Measurements from ENCODE around the gene CRTC1. TPM values are rescaled to one million over a fixed set of nuclear protein-coding genes. Genes with fewer than 3 reads are reported as not detected.

The CRTC1 gene
- total RNA-seq, 1 donor from 2014 or later = 10.3 TPM

DNA sequence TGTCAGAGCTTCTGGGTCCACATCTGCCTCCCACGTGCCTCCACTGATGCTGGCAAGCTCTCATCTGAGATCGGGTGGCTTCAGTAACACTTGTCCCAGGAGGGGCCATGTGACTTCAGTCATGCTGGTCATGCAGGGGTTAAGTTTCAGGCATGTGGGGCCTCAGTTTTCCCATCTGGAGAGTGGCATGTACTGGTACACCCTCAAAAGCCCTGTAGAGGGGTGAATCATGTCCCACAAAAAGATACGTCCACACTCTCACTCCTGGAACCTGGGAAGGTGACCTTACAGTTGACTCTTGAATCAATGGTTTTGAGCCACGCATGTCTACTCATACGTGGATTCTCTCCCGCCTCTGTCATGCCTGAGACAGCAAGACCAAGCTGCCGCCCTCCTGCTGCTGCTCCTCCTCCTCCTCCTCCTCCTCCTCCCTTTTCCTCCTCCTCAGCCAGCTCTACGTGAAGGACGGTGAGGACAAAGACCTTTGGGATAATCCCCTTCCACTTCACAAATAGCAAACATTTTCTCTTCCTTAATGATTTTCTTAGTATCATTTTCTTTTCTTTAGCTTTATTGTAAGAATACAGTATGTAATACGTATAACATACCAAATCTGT, 54.0 kb downstream of the CRTC1 start:
- ATAC-seq = no peak
- intact Hi-C loops (cut with micrococcal nuclease) = no loop called here
- no peak for DNase-seq

GRCh38 chr19:18737954-18738351, 54.5 kb downstream of the CRTC1 start:
- intact Hi-C loops (cut with micrococcal nuclease) = no loop called here
- ATAC-seq (no peak), DNase-seq (no peak)

- intact Hi-C loops (cut with micrococcal nuclease) = no loop called here
- ATAC-seq = no peak
- no peak for DNase-seq
These were observed 55.6 kb downstream of the CRTC1 start for GRCh38 chr19:18738961-18739690.

DNA sequence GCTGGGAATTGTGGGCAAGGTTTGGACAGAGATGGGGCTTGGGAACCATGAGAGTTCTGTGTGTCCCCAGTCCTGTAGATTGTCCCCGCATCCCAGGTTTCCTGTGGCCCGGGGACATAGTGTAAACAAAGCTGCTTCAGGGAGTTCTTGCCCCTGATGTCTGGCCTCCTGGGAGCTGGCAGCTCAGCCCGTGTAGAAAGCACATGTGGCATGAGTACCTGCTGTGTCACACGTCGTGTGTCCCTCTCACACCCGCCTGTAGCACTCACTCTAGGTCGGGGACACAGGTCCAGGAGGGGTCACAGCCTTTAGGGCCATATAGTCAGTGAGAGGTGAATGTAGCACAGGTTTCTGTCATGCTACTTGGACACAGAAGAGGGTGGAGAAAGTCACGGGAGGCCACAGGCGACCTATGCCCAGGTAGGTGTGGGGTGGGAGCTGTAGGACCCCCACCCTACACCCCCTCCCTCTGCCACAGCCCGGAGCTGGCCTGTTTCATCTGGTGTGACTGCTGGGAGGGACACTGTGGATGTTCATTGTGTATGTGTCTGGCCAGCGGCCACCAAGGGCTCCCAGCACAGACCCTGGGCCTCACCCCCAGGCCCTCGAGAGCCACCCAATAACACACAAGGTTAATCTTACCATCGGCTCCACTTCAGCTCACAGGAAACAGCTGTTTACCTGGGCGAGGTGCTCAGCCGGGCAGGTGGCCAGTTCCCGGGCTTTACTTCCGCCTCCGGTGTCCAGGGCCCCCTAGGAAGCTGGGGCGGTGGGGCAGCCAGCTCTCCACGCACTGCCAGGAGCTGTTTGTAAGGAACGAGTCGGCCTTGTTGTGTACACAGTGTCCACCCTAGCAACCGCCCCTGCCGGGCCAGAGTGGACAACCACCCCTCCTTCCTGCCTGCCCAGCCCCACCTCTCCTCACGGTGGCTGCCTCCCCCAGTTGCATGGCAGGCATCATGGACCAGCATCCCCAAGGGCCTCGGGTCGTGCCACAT, 57.9 kb downstream of the CRTC1 start:
- intact Hi-C loops (cut with micrococcal nuclease) = no loop called here
- no peak for DNase-seq
- no peak for ATAC-seq

DNA sequence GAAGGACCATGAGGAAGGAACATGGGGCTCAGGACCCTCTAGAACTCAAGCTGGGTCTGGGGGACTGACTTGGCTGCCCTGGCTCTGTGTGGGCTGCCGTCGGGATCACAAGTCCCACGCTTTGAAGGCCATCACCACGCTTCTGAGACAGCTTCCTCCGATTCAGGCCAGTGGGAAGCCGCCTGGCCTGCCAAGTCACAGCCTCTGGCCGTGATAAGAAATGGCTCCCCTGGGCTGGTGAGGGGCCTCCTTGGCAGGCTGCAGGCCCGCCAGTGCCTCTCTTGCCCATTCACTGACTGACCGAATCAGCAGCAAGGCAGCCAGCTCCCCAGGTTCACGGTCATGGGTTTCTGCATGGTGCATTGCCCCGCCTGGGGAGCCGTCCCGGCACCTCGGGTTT, 58.8 kb downstream of the CRTC1 start:
- DNase-seq = no peak
- no peak for ATAC-seq
- intact Hi-C loops (cut with micrococcal nuclease) = no loop called here

GRCh38 chr19:18742838-18743783, 59.6 kb downstream of the CRTC1 start:
- peak; percentile 85 for ATAC-seq
- DNase-seq = peak; percentile 87
- intact Hi-C loops (cut with micrococcal nuclease) = no loop called here

- DNase-seq (no peak), ATAC-seq (no peak)
- intact Hi-C loops (cut with micrococcal nuclease) = no loop called here
These were observed 60.4 kb downstream of the CRTC1 start for GRCh38 chr19:18743784-18744418.

DNA sequence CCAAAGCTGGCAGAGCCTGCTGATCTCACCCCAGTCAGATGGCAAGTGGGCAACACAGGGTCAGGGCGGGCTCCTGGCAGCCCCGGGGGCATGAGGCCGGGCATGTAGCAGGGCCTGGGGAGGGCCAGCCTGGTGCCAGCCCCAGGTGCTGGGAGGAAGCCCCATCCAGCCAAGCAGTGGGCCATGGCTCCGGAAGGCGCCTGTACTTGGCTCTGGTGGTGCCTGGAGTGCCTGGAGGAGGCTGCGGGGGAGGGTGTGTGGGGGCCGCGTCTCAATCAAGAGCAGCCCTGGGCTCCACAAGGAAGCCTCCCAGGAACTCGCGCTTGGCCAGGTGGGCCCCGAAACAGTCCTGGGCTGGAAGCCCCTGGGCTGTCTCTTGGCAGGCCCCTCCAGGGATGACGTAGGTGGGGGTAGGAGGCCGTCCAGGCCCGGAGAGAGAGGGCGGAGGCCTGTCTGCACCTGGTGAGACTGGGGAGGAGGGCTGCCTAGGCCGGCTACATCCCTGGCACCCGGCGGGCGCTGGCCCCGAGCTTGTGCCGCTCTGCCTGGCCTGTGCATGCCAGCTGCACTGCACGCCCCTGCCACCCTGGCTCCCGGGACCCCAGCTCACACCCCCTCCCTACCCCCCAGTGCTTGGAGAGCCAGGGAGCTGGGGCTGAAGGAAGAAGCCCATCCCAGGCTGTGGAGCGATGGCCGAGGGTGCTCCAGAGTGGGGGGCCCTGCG, 61.7 kb downstream of the CRTC1 start:
- no peak for ATAC-seq
- DNase-seq = no peak
- intact Hi-C loops (cut with micrococcal nuclease) = no loop called here

- intact Hi-C loops (cut with micrococcal nuclease) = no loop called here
- no peak for ATAC-seq
- no peak for DNase-seq
These were observed 62.5 kb downstream of the CRTC1 start for GRCh38 chr19:18745931-18746330.

GRCh38 chr19:18746401-18747325, 63.2 kb downstream of the CRTC1 start:
- DNase-seq = no peak
- intact Hi-C loops (cut with micrococcal nuclease) = no loop called here
- no peak for ATAC-seq

- DNase-seq = no peak
- ATAC-seq = no peak
- intact Hi-C loops (cut with micrococcal nuclease) = no loop called here
These were observed 66.1 kb downstream of the CRTC1 start for GRCh38 chr19:18749362-18750231.

- intact Hi-C loops (cut with micrococcal nuclease) = no loop called here
- ATAC-seq = no peak
These were observed 67.0 kb downstream of the CRTC1 start for GRCh38 chr19:18750295-18750970.

DNA sequence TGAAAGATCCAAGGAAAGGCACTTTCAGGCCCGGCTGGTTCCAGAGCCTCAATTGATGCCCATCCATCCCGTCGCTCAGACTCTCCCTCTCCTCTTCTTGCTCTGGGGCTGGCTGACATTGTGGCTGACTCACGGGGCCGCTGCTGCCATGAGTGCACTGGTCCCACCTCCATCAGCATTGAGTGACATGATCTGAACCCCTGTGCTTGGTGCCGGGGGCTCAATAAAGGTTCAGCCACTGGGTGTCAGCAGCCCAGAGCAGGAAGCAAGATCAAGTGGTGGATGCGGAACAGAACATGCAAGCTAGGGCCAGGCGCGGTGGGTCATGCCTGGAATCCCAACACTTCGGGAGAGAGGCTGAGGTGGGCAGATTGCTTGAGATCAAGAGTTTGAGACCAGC, 68.1 kb downstream of the CRTC1 start:
- intact Hi-C loops (cut with micrococcal nuclease) = no loop called here
- ATAC-seq = no peak
- DNase-seq = no peak

More at GRCh38 chr19:18750295-18750970, 67.0 kb downstream of the CRTC1 start:
- DNase-seq = no peak

DNA sequence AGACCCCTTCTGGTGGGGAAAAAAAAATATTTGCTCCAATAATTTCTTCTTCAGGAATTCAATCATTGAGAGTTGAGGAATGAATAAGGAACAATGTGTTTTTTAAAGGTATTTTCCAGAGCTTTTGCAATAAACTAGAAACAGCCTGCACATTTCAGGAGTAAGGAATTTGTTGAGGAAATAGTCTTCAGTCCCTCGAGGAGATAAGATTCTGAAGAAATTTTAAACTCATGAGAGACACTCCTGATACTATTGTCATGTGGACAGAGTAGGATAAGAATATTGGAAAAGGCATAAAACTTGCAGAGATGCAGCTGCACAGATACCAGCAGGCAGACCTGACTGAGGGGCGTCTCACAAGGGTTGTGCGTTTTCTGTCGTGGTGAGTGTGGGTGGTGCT, 71.0 kb downstream of the CRTC1 start:
- ATAC-seq (no peak), DNase-seq (no peak)
- intact Hi-C loops (cut with micrococcal nuclease) = no loop called here

DNA sequence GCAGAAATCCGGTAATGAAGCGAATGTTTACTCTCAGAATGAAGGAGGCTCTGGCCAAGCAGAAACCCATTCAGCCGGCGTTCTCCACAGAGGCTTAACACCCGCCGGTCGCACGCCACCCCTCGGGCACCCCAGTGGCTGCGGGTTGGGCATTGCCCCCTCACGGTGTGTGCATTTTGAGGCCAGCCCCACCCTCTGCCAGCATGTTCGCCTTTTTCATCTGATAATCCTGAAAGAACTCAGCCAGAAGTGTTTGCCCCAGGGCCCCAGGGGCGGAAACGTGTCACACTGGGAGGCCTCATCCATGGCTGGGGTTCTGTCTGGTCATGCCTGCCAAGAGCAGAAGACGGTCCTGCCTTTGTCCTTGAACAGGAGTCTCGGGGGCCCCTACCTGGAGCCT, 73.4 kb downstream of the CRTC1 start:
- intact Hi-C loops (cut with micrococcal nuclease) = no loop called here
- no peak for DNase-seq
- no peak for ATAC-seq
